ENCODE measurements around the gene EVC2. TPM values are rescaled to one million over a fixed set of nuclear protein-coding genes. Genes with fewer than 3 reads are reported as not detected.

Gene EVC2
- total RNA-seq, 1 experiment from 2014 or later: not detected

GRCh38 chr4:5553801-5554200, 154.6 kb downstream of the EVC2 start:
- BruUV-seq (replicated peaks): no TSS peak
- no peaks in the 10 kb centered on the region for H3K27me3 ChIP-seq (ENCODE audit: control insufficient read depth, insufficient read depth, low read length)
- CTCF ChIA-PET: no interaction called here
- H3K36me3 ChIP-seq (ENCODE audit: control insufficient read depth, insufficient read depth, low read length): no peaks in the 10 kb centered on the region
- no peaks in the 10 kb centered on the region for H3K4me1 ChIP-seq (ENCODE audit: control insufficient read depth, insufficient read depth, low read length)
- DNase-seq (ENCODE audit: low read depth, low spot score) (no peak), ATAC-seq (no peak)
- in situ Hi-C loops (cut with HindIII; ENCODE audit: low pct_unique_long_range_greater_than_20kb, low sequenced_read_pairs): no loop called here
- POLR2A ChIA-PET: no interaction called here
- TF ChIP-seq CTCF (IDR thresholded peaks at IDR 0.05): no peak
- TF ChIP-seq REST (IDR thresholded peaks at IDR 0.05; ENCODE audit: insufficient read depth in 1 of 2, low read depth in 2 of 2, low read length in 1 of 2): no peak
- TF ChIP-seq TCF7L2 (IDR thresholded peaks at IDR 0.05; ENCODE audit: low read depth, low read length): no peak
- TF ChIP-seq POLR2AphosphoS5 (IDR thresholded peaks at IDR 0.05; ENCODE audit: low read depth, low read length): no peak
- no peak for TF ChIP-seq SIN3A (IDR thresholded peaks at IDR 0.05; ENCODE audit: borderline replicate concordance, insufficient read depth, low read depth, low read length)
- H3K9me3 ChIP-seq (ENCODE audit: control insufficient read depth, insufficient read depth, low read depth, low read length): no peaks in the 10 kb centered on the region
- H3K4me3 ChIP-seq (ENCODE audit: low read depth in 2 of 2, low read length in 2 of 2): no peak overlapping the region
- H3K27ac ChIP-seq (ENCODE audit: low read length): no peak overlapping the region
- intact Hi-C loops (cut with micrococcal nuclease; ENCODE audit: unreplicated experiment): no loop called here

- CTCF ChIA-PET: no interaction called here
- ATAC-seq (no peak), DNase-seq (ENCODE audit: low read depth, low spot score) (no peak)
- BruUV-seq (replicated peaks): no TSS peak
- in situ Hi-C loops (cut with HindIII; ENCODE audit: low pct_unique_long_range_greater_than_20kb, low sequenced_read_pairs) (no loop called here), intact Hi-C loops (cut with micrococcal nuclease; ENCODE audit: unreplicated experiment) (no loop called here)
- no peaks in the 10 kb centered on the region for H3K4me1 ChIP-seq (ENCODE audit: control insufficient read depth, insufficient read depth, low read length)
- no peaks in the 10 kb centered on the region for H3K36me3 ChIP-seq (ENCODE audit: control insufficient read depth, insufficient read depth, low read length)
- TF ChIP-seq POLR2AphosphoS5 (IDR thresholded peaks at IDR 0.05; ENCODE audit: low read depth, low read length) (no peak), SIN3A (IDR thresholded peaks at IDR 0.05; ENCODE audit: borderline replicate concordance, insufficient read depth, low read depth, low read length) (no peak), TCF7L2 (IDR thresholded peaks at IDR 0.05; ENCODE audit: low read depth, low read length) (no peak)
- H3K9me3 ChIP-seq (ENCODE audit: control insufficient read depth, insufficient read depth, low read depth, low read length): no peaks in the 10 kb centered on the region
- no peak overlapping the region for H3K4me3 ChIP-seq (ENCODE audit: low read depth in 2 of 2, low read length in 2 of 2)
- POLR2A ChIA-PET: no interaction called here
- H3K27ac ChIP-seq (ENCODE audit: low read length): no peak overlapping the region
- H3K27me3 ChIP-seq (ENCODE audit: control insufficient read depth, insufficient read depth, low read length): no peaks in the 10 kb centered on the region
These were observed 155.9 kb downstream of the EVC2 start for GRCh38 chr4:5552451-5552850.

GRCh38 chr4:5547651-5548249, 160.6 kb downstream of the EVC2 start:
- Histone ChIP-seq H3K4me3 (ENCODE audit: low read depth in 2 of 2, low read length in 2 of 2) (no peak overlapping the region), H3K4me1 (ENCODE audit: control insufficient read depth, insufficient read depth, low read length) (no peaks in the 10 kb centered on the region), H3K36me3 (ENCODE audit: control insufficient read depth, insufficient read depth, low read length) (no peaks in the 10 kb centered on the region), H3K9me3 (ENCODE audit: control insufficient read depth, insufficient read depth, low read depth, low read length) (no peaks in the 10 kb centered on the region), H3K27ac (ENCODE audit: low read length) (no peak overlapping the region), H3K27me3 (ENCODE audit: control insufficient read depth, insufficient read depth, low read length) (no peaks in the 10 kb centered on the region)
- in situ Hi-C loops (cut with HindIII; ENCODE audit: low pct_unique_long_range_greater_than_20kb, low sequenced_read_pairs): no loop called here
- ATAC-seq (no peak), DNase-seq (ENCODE audit: low read depth, low spot score) (no peak)
- no TSS peak for BruUV-seq (replicated peaks)
- intact Hi-C loops (cut with micrococcal nuclease; ENCODE audit: unreplicated experiment): no loop called here
- ChIA-PET POLR2A (no interaction called here), CTCF (no interaction called here)
- TF ChIP-seq SIN3A (IDR thresholded peaks at IDR 0.05; ENCODE audit: borderline replicate concordance, insufficient read depth, low read depth, low read length) (no peak), TCF7L2 (IDR thresholded peaks at IDR 0.05; ENCODE audit: low read depth, low read length) (no peak), REST (IDR thresholded peaks at IDR 0.05; ENCODE audit: insufficient read depth in 1 of 2, low read depth in 2 of 2, low read length in 1 of 2) (no peak), CTCF (IDR thresholded peaks at IDR 0.05) (no peak)
